Peyer's patch (tissue), 4 donors: ENCODE data around the gene ACP4.

ENCODE experiments used
- POLR2A ChIP-seq, 2 donors: fragments of 450-650 bp; IDR thresholded peaks; one replicate each; pipeline ENCODE4 v1.5.1; 2017; ENCODE audit warnings: antibody characterized with exemption in 2 of 2, mild to moderate bottlenecking in 2 of 2, moderate library complexity in 2 of 2
- TF ChIP-seq, protein P1 (sequence below), 6 experiments: fragments of 450-650 bp in 4 of 6; fragments of 200-600 bp in 2 of 6; sonication (generic) in 1 of 6; IDR thresholded peaks; one replicate each; pipeline ENCODE4 v1.5.1; 2017 to 2019; ENCODE audit warnings: antibody characterized with exemption in 6 of 6, mild to moderate bottlenecking in 3 of 6, moderate library complexity in 1 of 6

DNA sequence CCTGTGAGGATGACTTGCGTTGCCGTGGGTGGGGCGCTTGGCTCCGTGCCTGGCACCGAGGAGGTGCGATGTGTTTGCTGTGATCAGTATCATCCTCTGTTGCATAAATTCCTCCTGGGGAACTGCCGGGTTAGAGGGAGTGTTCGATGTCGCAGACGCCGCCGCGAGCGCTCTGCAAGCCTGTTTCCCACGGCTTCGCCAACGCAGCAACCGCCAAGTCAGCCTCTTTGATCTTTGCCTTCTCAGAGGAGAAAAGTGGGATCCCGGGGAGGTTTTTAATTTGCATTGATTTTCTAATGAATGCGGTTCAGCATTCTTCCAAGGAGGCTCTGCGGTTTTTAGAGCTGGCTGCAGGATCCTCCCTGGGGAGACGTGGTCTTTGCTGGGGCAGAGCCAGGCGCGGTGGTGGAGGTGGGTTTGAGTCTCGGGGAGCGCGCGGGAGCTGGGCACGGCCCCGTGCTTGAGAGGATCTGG is 12.3 kb upstream of the ACP4 start:
- TF ChIP-seq, protein P1, sequence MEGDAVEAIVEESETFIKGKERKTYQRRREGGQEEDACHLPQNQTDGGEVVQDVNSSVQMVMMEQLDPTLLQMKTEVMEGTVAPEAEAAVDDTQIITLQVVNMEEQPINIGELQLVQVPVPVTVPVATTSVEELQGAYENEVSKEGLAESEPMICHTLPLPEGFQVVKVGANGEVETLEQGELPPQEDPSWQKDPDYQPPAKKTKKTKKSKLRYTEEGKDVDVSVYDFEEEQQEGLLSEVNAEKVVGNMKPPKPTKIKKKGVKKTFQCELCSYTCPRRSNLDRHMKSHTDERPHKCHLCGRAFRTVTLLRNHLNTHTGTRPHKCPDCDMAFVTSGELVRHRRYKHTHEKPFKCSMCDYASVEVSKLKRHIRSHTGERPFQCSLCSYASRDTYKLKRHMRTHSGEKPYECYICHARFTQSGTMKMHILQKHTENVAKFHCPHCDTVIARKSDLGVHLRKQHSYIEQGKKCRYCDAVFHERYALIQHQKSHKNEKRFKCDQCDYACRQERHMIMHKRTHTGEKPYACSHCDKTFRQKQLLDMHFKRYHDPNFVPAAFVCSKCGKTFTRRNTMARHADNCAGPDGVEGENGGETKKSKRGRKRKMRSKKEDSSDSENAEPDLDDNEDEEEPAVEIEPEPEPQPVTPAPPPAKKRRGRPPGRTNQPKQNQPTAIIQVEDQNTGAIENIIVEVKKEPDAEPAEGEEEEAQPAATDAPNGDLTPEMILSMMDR (IDR thresholded peaks at IDR 0.05): no peak
- TF ChIP-seq POLR2A (IDR thresholded peaks at IDR 0.05): no peak
